Activated CD8-positive, alpha-beta T cell treated with anti-CD3 and anti-CD28 coated beads, Interleukin-2, amount 10 ng/mL, durations not matched to agents 7 days and 5 days (primary cell): ENCODE results near the gene IMMP2L. TPM values are rescaled to one million over a fixed set of nuclear protein-coding genes. Genes with fewer than 3 reads are reported as not detected.
"Not testable (repeated sequence)": the region's sequence is repeated elsewhere in the genome, so short reads cannot be mapped to it uniquely, and the experiment has no call there.

ENCODE experiments used
- ATAC-seq: fragments of 150-1000 bp; cut with Tn5 transposase; one replicate; pipeline ENCODE4 v1.10.0; 2021; ENCODE audit warnings: moderate library complexity
- CTCF ChIA-PET: fragments of 350-600 bp; sonication (Branson Sonifier 250); formaldehyde crosslinking; loops from one replicate; lab custom pipeline; 2021; ENCODE audit warnings: antibody characterized with exemption; lab: Charles Lee
- POLR2A ChIA-PET: fragments of 350-600 bp; sonication (Branson Sonifier 250); formaldehyde crosslinking; loops from one replicate; lab custom pipeline; 2021; ENCODE audit warnings: antibody characterized with exemption; lab: Charles Lee
- DNase-seq: peaks from one replicate; pipeline ENCODE4 v3.0.0-alpha.2; 2020
- H3K27ac Mint-ChIP-seq: one replicate; pipeline ENCODE4 v1.8.0; 2021; ENCODE audit warnings: mild to moderate bottlenecking, mixed read lengths
- H3K27me3 Mint-ChIP-seq: one replicate; pipeline ENCODE4 v1.8.0; 2021; ENCODE audit warnings: low read depth, mixed read lengths
- H3K36me3 Mint-ChIP-seq: one replicate; pipeline ENCODE4 v1.8.0; 2021; ENCODE audit warnings: low read depth, mixed read lengths
- H3K4me1 Mint-ChIP-seq: one replicate; pipeline ENCODE4 v1.8.0; 2021; ENCODE audit warnings: low read depth, mixed read lengths
- H3K4me3 Mint-ChIP-seq: one replicate; pipeline ENCODE4 v1.8.0; 2021; ENCODE audit warnings: mild to moderate bottlenecking, mixed read lengths
- H3K9me3 Mint-ChIP-seq: one replicate; pipeline ENCODE4 v1.8.0; 2022; ENCODE audit warnings: mixed read lengths; ENCODE audit not compliant: insufficient read depth
- total RNA-seq, 2 experiments: library from RNA; stranded (reverse); gene quantifications; one replicate each; pipeline ENCODE4 v1.2.3, GENCODE V29; 2021

Gene IMMP2L
- total RNA-seq = 1 to 10 TPM; 7.1 to 9.7 TPM

GRCh38 chr7:111561904-111562732 is at the start of gene IMMP2L:
TSS of gene IMMP2L (minus strand) at chr7:111562492.
- Mint-ChIP-seq H3K27ac (peak within 1 kb of the TSS; percentile 84), H3K36me3 (peaks cover 6% of the 10 kb centered on the region), H3K4me3 (peak within 1 kb of the TSS; percentile 78), H3K4me1 (peaks cover 27% of the 10 kb centered on the region), H3K9me3 (no peaks in the 10 kb centered on the region), H3K27me3 (peaks cover 3% of the 10 kb centered on the region)
- ATAC-seq (peak; percentile 95), DNase-seq (peak; percentile 90)
- ChIA-PET CTCF (interaction anchor here (0.6 to 1.3 kb wide), 3 partner anchors 21 to 577 kb away, joined by 3 read pairs; no protein-coding TSS in a partner anchor), POLR2A (interaction anchor here (0.6 to 0.7 kb wide), 2 partner anchors 536 to 1020 kb away, joined by 3 to 4 read pairs; no protein-coding TSS in a partner anchor)

GRCh38 chr7:111609483-111610254 is 47.4 kb upstream of the IMMP2L start:
- DNase-seq, H3K36me3 Mint-ChIP-seq, CTCF ChIA-PET, H3K27me3 Mint-ChIP-seq, H3K4me1 Mint-ChIP-seq, POLR2A ChIA-PET, H3K4me3 Mint-ChIP-seq, ATAC-seq, H3K9me3 Mint-ChIP-seq, H3K27ac Mint-ChIP-seq: not testable (repeated sequence)

- Mint-ChIP-seq H3K27me3 (no peaks in the 10 kb centered on the region), H3K36me3 (no peaks in the 10 kb centered on the region), H3K9me3 (no peaks in the 10 kb centered on the region), H3K4me3 (no peak overlapping the region), H3K4me1 (no peaks in the 10 kb centered on the region), H3K27ac (no peak overlapping the region)
- no peak for ATAC-seq
- POLR2A ChIA-PET = no interaction called here
- CTCF ChIA-PET = no interaction called here
- DNase-seq = no peak
Measured at GRCh38 chr7:111607621-111608020, 45.3 kb upstream of the IMMP2L start.

GRCh38 chr7:111605246-111605645 is 43.0 kb upstream of the IMMP2L start:
- POLR2A ChIA-PET = no interaction called here
- H3K4me1 Mint-ChIP-seq = no peaks in the 10 kb centered on the region
- no peak overlapping the region for H3K27ac Mint-ChIP-seq
- no peaks in the 10 kb centered on the region for H3K9me3 Mint-ChIP-seq
- DNase-seq (no peak), ATAC-seq (no peak)
- H3K36me3 Mint-ChIP-seq = no peaks in the 10 kb centered on the region
- CTCF ChIA-PET = no interaction called here
- no peaks in the 10 kb centered on the region for H3K27me3 Mint-ChIP-seq
- no peak overlapping the region for H3K4me3 Mint-ChIP-seq

GRCh38 chr7:111600091-111600490 is 37.8 kb upstream of the IMMP2L start:
- Mint-ChIP-seq H3K27ac (no peak overlapping the region), H3K9me3 (peaks cover 4% of the 10 kb centered on the region), H3K4me1 (no peaks in the 10 kb centered on the region), H3K27me3 (no peaks in the 10 kb centered on the region), H3K36me3 (no peaks in the 10 kb centered on the region), H3K4me3 (no peak overlapping the region)
- DNase-seq (no peak), ATAC-seq (no peak)
- ChIA-PET POLR2A (no interaction called here), CTCF (no interaction called here)

GRCh38 chr7:111595780-111596179 is 33.5 kb upstream of the IMMP2L start:
- H3K4me1 Mint-ChIP-seq = no peaks in the 10 kb centered on the region

GRCh38 chr7:111594602-111595001 is 32.3 kb upstream of the IMMP2L start:
- Mint-ChIP-seq H3K27me3 (no peaks in the 10 kb centered on the region), H3K27ac (no peak overlapping the region), H3K4me1 (no peaks in the 10 kb centered on the region), H3K9me3 (peaks cover 4% of the 10 kb centered on the region), H3K36me3 (no peaks in the 10 kb centered on the region), H3K4me3 (no peak overlapping the region)
- ATAC-seq (no peak), DNase-seq (no peak)
- POLR2A ChIA-PET = no interaction called here
- CTCF ChIA-PET = no interaction called here

More at GRCh38 chr7:111595780-111596179, 33.5 kb upstream of the IMMP2L start:
- H3K27me3 Mint-ChIP-seq = no peaks in the 10 kb centered on the region
- H3K9me3 Mint-ChIP-seq = peaks cover 4% of the 10 kb centered on the region
- no peaks in the 10 kb centered on the region for H3K36me3 Mint-ChIP-seq
- no peak overlapping the region for H3K4me3 Mint-ChIP-seq
- ChIA-PET POLR2A (no interaction called here), CTCF (no interaction called here)
- no peak for ATAC-seq
- no peak overlapping the region for H3K27ac Mint-ChIP-seq
- no peak for DNase-seq

- Mint-ChIP-seq H3K27ac (no peak overlapping the region), H3K9me3 (peaks cover 4% of the 10 kb centered on the region), H3K36me3 (no peaks in the 10 kb centered on the region), H3K27me3 (no peaks in the 10 kb centered on the region), H3K4me1 (no peaks in the 10 kb centered on the region), H3K4me3 (no peak overlapping the region)
- POLR2A ChIA-PET = no interaction called here
- no peak for DNase-seq
- CTCF ChIA-PET = no interaction called here
- ATAC-seq = no peak
Measured at GRCh38 chr7:111593343-111593742, 31.1 kb upstream of the IMMP2L start.

- ATAC-seq (no peak), DNase-seq (no peak)
- ChIA-PET CTCF (no interaction called here), POLR2A (no interaction called here)
- H3K27me3 Mint-ChIP-seq = no peaks in the 10 kb centered on the region
- no peak overlapping the region for H3K4me3 Mint-ChIP-seq
- H3K27ac Mint-ChIP-seq = no peak overlapping the region
- H3K4me1 Mint-ChIP-seq = no peaks in the 10 kb centered on the region
- no peaks in the 10 kb centered on the region for H3K9me3 Mint-ChIP-seq
- no peaks in the 10 kb centered on the region for H3K36me3 Mint-ChIP-seq
Measured at GRCh38 chr7:111588065-111588433, 25.8 kb upstream of the IMMP2L start.

GRCh38 chr7:111587410-111588064 is 25.2 kb upstream of the IMMP2L start:
- H3K9me3 Mint-ChIP-seq = no peaks in the 10 kb centered on the region

GRCh38 chr7:111586711-111587409 is 24.6 kb upstream of the IMMP2L start:
- ChIA-PET CTCF (no interaction called here), POLR2A (no interaction called here)
- Mint-ChIP-seq H3K4me1 (no peaks in the 10 kb centered on the region), H3K27me3 (no peaks in the 10 kb centered on the region), H3K36me3 (no peaks in the 10 kb centered on the region), H3K9me3 (no peaks in the 10 kb centered on the region), H3K4me3 (no peak overlapping the region), H3K27ac (no peak overlapping the region)
- no peak for DNase-seq
- no peak for ATAC-seq

More at GRCh38 chr7:111587410-111588064, 25.2 kb upstream of the IMMP2L start:
- no peaks in the 10 kb centered on the region for H3K4me1 Mint-ChIP-seq
- no peak overlapping the region for H3K27ac Mint-ChIP-seq
- H3K36me3 Mint-ChIP-seq = no peaks in the 10 kb centered on the region
- ChIA-PET CTCF (no interaction called here), POLR2A (no interaction called here)
- no peak for DNase-seq
- ATAC-seq = no peak
- H3K4me3 Mint-ChIP-seq = no peak overlapping the region
- H3K27me3 Mint-ChIP-seq = no peaks in the 10 kb centered on the region
